IMR-90 (cell line): ENCODE results near the gene CDX2. TPM values are rescaled to one million over a fixed set of nuclear protein-coding genes. Genes with fewer than 3 reads are reported as not detected.

Experiments used
- ATAC-seq: fragments of 200-7000 bp; cut with Tn5 transposase; 2 replicates; pipeline ENCODE4 v1.9.1; 2020; ENCODE audit warnings: low read depth, mild to moderate bottlenecking, moderate library complexity
- BruUV-seq: library from RNA; stranded (reverse); fragments of 400-500 nt; replicated peaks from 2 replicates; lab custom pipeline; 2021; lab: Mats Ljungman, UMichigan
- CTCF ChIA-PET: fragments of 300-600 bp; formaldehyde crosslinking; extraction: SDS; loops from one replicate; lab custom pipeline; 2021; ENCODE audit warnings: antibody characterized with exemption; lab: Yijun Ruan, JAX
- POLR2A ChIA-PET: fragments of 300-600 bp; sonication (Branson Sonifier 250); formaldehyde crosslinking; loops from one replicate; lab custom pipeline; 2022; ENCODE audit warnings: antibody characterized with exemption; ENCODE audit not compliant: unreplicated experiment; lab: Charles Lee
- DNase-seq: peaks from one replicate; pipeline ENCODE4 v3.0.0; 2013
- H2AFZ ChIP-seq: replicated peaks from 2 replicates; pipeline ENCODE3; 2013; ENCODE audit warnings: low read length, mild to moderate bottlenecking; ENCODE audit not compliant: poor library complexity
- H2AK5ac ChIP-seq: 2 replicates; pipeline ENCODE4 v1.6.1; 2013; ENCODE audit warnings: low read depth, low read length, inconsistent platforms
- H2AK9ac ChIP-seq: replicated peaks from 2 replicates; pipeline ENCODE3; 2013; ENCODE audit warnings: mild to moderate bottlenecking, low read depth, low read length, moderate library complexity; ENCODE audit not compliant: poor library complexity
- H2BK120ac ChIP-seq: 2 replicates; pipeline ENCODE4 v1.6.1; 2013; ENCODE audit warnings: low read depth, low read length, inconsistent platforms
- H2BK15ac ChIP-seq: 3 replicates; pipeline ENCODE4 v1.6.1; 2013; ENCODE audit warnings: low read depth, low read length, inconsistent platforms
- H2BK20ac ChIP-seq: 2 replicates; pipeline ENCODE4 v1.6.1; 2013; ENCODE audit warnings: low read depth, mild to moderate bottlenecking, inconsistent platforms, low read length, moderate library complexity
- H2BK5ac ChIP-seq: 2 replicates; pipeline ENCODE4 v1.6.1; 2013; ENCODE audit warnings: mild to moderate bottlenecking, low read depth, low read length, inconsistent platforms; ENCODE audit not compliant: poor library complexity, severe bottlenecking
- H3K14ac ChIP-seq: replicated peaks from 2 replicates; pipeline ENCODE4 v1.6.1; 2013; ENCODE audit warnings: low read depth, low read length, inconsistent platforms
- H3K18ac ChIP-seq: 2 replicates; pipeline ENCODE4 v1.6.1; 2013; ENCODE audit warnings: low read depth, low read length, control low read depth
- H3K23ac ChIP-seq: 2 replicates; pipeline ENCODE4 v1.6.1; 2013; ENCODE audit warnings: low read depth, low read length, inconsistent platforms
- H3K27ac ChIP-seq: 2 replicates; pipeline ENCODE4 v1.5.1; 2013; ENCODE audit warnings: mild to moderate bottlenecking, control low read depth, low read length; ENCODE audit not compliant: insufficient read depth
- H3K27me3 ChIP-seq: 2 replicates; pipeline ENCODE4 v1.6.1; 2013; ENCODE audit warnings: low read length; ENCODE audit not compliant: control insufficient read depth, insufficient read depth
- H3K36me3 ChIP-seq: 2 replicates; pipeline ENCODE4 v1.6.1; 2013; ENCODE audit warnings: low read length, mixed read lengths; ENCODE audit not compliant: control insufficient read depth, insufficient read depth
- H3K4ac ChIP-seq: 2 replicates; pipeline ENCODE4 v1.6.1; 2013; ENCODE audit warnings: low read depth, low read length, inconsistent platforms
- H3K4me1 ChIP-seq: 2 replicates; pipeline ENCODE4 v1.6.1; 2013; ENCODE audit warnings: low read length, mixed read lengths; ENCODE audit not compliant: control insufficient read depth, insufficient read depth
- H3K4me2 ChIP-seq: 2 replicates; pipeline ENCODE4 v1.6.1; 2013; ENCODE audit warnings: low read depth, mild to moderate bottlenecking, control low read depth, low read length, moderate library complexity
- H3K4me3 ChIP-seq: 2 replicates; pipeline ENCODE4 v1.5.1; 2013; ENCODE audit warnings: low read depth, mild to moderate bottlenecking, control low read depth, low read length, moderate library complexity; ENCODE audit not compliant: insufficient read depth
- H3K56ac ChIP-seq: 2 replicates; pipeline ENCODE4 v1.6.1; 2013; ENCODE audit warnings: low read length, inconsistent platforms; ENCODE audit not compliant: insufficient read depth; ENCODE audit errors: extremely low read depth
- H3K79me1 ChIP-seq, 2 experiments: 2 replicates each; pipeline ENCODE4 v1.6.1; 2013; ENCODE audit warnings: low read length in 2 of 2, inconsistent platforms in 1 of 2, low read depth in 1 of 2
- H3K9ac ChIP-seq: 2 replicates; pipeline ENCODE4 v1.6.1; 2013; ENCODE audit warnings: low read depth, low read length, control low read depth
- H3K9me1 ChIP-seq: 2 replicates; pipeline ENCODE4 v1.6.1; 2013; ENCODE audit warnings: low read length, inconsistent platforms; ENCODE audit not compliant: insufficient read depth
- H3K9me3 ChIP-seq: 2 replicates; pipeline ENCODE4 v1.6.1; 2013; ENCODE audit warnings: low read length; ENCODE audit not compliant: control insufficient read depth, insufficient read depth
- H4K20me1 ChIP-seq: 2 replicates; pipeline ENCODE4 v1.6.1; 2013; ENCODE audit warnings: low read length, inconsistent platforms; ENCODE audit not compliant: insufficient read depth
- H4K5ac ChIP-seq: 2 replicates; pipeline ENCODE4 v1.6.1; 2013; ENCODE audit warnings: mild to moderate bottlenecking, low read depth, low read length, control low read depth
- H4K8ac ChIP-seq, 2 experiments: 2 replicates each; pipeline ENCODE4 v1.6.1; 2013; ENCODE audit warnings: low read depth in 2 of 2, low read length in 2 of 2, control low read depth in 1 of 2, inconsistent platforms in 1 of 2
- H4K91ac ChIP-seq: 2 replicates; pipeline ENCODE4 v1.6.1; 2013; ENCODE audit warnings: low read depth, low read length, inconsistent platforms; ENCODE audit not compliant: insufficient read depth
- CTCF ChIP-seq: conservative IDR thresholded peaks from 2 replicates; pipeline ENCODE4 v1.5.1; 2012; ENCODE audit warnings: mild to moderate bottlenecking, low read depth, low read length, improper control_type of control experiment
- MAFK ChIP-seq: IDR thresholded peaks from 2 replicates; pipeline ENCODE4 v1.6.1; 2012; ENCODE audit warnings: low read depth, low read length, improper control_type of control experiment
- MXI1 ChIP-seq: IDR thresholded peaks from 2 replicates; pipeline ENCODE4 v1.6.1; 2012; ENCODE audit warnings: low read depth, mild to moderate bottlenecking, low read length, moderate library complexity, borderline replicate concordance
- RAD21 ChIP-seq: IDR thresholded peaks from 2 replicates; pipeline ENCODE4 v1.6.1; 2012; ENCODE audit warnings: low read length, improper control_type of control experiment
- WGBS, 2 experiments: methylation state at CpG; one replicate each; pipeline versions ENCODE4 v1.1.5 to v1.1.7; 2013; ENCODE audit warnings: missing lambda C conversion rate in 2 of 2; ENCODE audit not compliant: insufficient read length in 1 of 2; ENCODE audit errors: extremely low coverage in 2 of 2; 5-methylcytosine and 5-hydroxymethylcytosine counted together
- dilution Hi-C: fragments of 300-500 bp; cut with HindIII; formaldehyde crosslinking; loops from one replicate; pipeline ENCODE4 v1.14.3; 2018; ENCODE audit warnings: low sequenced_read_pairs; ENCODE audit not compliant: unreplicated experiment
- in situ Hi-C: fragments of 300-500 bp; cut with MboI; formaldehyde crosslinking; loops from 3 replicates; pipeline ENCODE4 v1.14.3; 2019; ENCODE audit warnings: low sequenced_read_pairs, inconsistent platforms, mixed read lengths
- intact Hi-C: fragments of 100-400 bp; cut with micrococcal nuclease; formaldehyde crosslinking; loops from 2 replicates; pipeline ENCODE4 v1.10.0; 2022
- polyA plus RNA-seq, 3 experiments: library from polyadenylated mRNA; depleted of rRNA; stranded (reverse); fragments of >200 nt; gene quantifications; 2 replicates each; pipeline ENCODE4 v1.2.3, GENCODE V29; 2012; ENCODE audit warnings: low replicate concordance in 1 of 3
- total RNA-seq: library from RNA; depleted of rRNA; stranded (reverse); fragments of >200 nt; gene quantifications from 2 replicates; pipeline ENCODE4 v1.2.3, GENCODE V29; 2012

The CDX2 gene
- total and polyA plus RNA-seq, 2 of the 4 experiments (the other 2 are of a cell fraction) = not detected

- Histone ChIP-seq H3K4me1 (no peaks in the 10 kb centered on the region), H3K9ac (no peak overlapping the region), H3K9me3 (no peaks in the 10 kb centered on the region), H3K79me1 (no peaks in the 10 kb centered on the region), H3K4ac (no peak overlapping the region), H3K14ac (no peak overlapping the region), H3K4me2 (no peak overlapping the region), H2BK120ac (no peak overlapping the region), H3K36me3 (no peaks in the 10 kb centered on the region), H4K8ac (no peak overlapping the region), H3K9me1 (no peaks in the 10 kb centered on the region), H2BK5ac (no peak overlapping the region), H2BK20ac (no peak overlapping the region), H2AK9ac (no peak overlapping the region), H3K27me3 (peaks cover 14% of the 10 kb centered on the region), H3K18ac (no peak overlapping the region), H2AK5ac (no peak overlapping the region), H4K5ac (no peak overlapping the region), H3K27ac (no peak overlapping the region), H3K23ac (no peak overlapping the region), H4K20me1 (no peaks in the 10 kb centered on the region), H2AFZ (no peak overlapping the region), H2BK15ac (no peak overlapping the region), H3K56ac (no peak overlapping the region), H3K4me3 (no peak overlapping the region), H4K91ac (no peak overlapping the region)
- CTCF ChIA-PET = interaction anchor here (0.6 to 1.2 kb wide), 6 partner anchors 13 to 1013 kb away, joined by 3 to 5 read pairs (median 3); no protein-coding TSS in a partner anchor
- intact Hi-C loops (loop anchor here (5.0 kb wide), 1 partner anchor 139 kb away; the partner anchor contains the start of gene PAN3), in situ Hi-C loops (loop anchor here (25.0 kb wide), 1 partner anchor 461 kb away; no protein-coding TSS in a partner anchor), dilution Hi-C loops (no loop called here)
- 31% methylated on average over 4 of the region's 7 CpGs; no CpG with 5 or more reads in 1 of the 2 experiments for WGBS, 2 experiments
- POLR2A ChIA-PET = no interaction called here
- DNase-seq (peak; percentile 28), ATAC-seq (peak; percentile 88)
- peak; percentile 47 for TF ChIP-seq RAD21
- peak; percentile 52 for TF ChIP-seq CTCF
- TF ChIP-seq MAFK = no peak
- no peak for TF ChIP-seq MXI1
- no TSS peak for BruUV-seq
These were observed 28.9 kb upstream of the CDX2 start for GRCh38 chr13:27997904-27998522.
